HuH-7.5 (cell line): ENCODE data around the gene HSFX2.
"Not testable (repeated sequence)": the region's sequence is repeated elsewhere in the genome, so short reads cannot be mapped to it uniquely, and the experiment has no call there.

Experiments used
- DNase-seq: peaks from one replicate; pipeline ENCODE4 v3.0.0; 2011; ENCODE audit warnings: low spot score

The HSFX2 gene, protein sequence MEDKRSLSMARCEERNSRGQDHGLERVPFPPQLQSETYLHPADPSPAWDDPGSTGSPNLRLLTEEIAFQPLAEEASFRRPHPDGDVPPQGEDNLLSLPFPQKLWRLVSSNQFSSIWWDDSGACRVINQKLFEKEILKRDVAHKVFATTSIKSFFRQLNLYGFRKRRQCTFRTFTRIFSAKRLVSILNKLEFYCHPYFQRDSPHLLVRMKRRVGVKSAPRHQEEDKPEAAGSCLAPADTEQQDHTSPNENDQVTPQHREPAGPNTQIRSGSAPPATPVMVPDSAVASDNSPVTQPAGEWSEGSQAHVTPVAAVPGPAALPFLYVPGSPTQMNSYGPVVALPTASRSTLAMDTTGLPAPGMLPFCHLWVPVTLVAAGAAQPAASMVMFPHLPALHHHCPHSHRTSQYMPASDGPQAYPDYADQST

DNA sequence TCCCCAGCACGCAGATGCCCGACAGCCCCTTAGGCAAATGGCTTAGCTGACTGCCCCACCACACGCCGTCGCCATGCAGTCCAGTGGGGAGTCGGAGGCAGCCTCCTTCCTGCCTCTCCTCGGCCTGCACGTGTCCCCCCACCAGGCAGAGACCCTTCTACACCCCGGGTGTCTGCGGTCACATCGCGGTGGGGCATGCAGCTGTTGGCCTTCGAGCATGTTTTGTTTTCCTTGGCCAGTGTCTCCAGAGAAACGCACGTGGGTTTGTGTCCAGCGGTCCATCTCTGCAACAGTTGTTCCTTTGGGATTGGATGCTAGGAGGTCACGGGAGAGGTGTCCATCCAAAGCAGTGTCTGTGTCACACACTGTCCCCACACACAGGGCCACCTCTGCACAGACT is at the start of gene HSFX2:
Gene HSFX2, minus strand, starts transcription at position 101 of the 400 bp plus-strand sequence. CDS start 614 bp downstream, outside the sequence.
- not testable (repeated sequence) for DNase-seq

DNA sequence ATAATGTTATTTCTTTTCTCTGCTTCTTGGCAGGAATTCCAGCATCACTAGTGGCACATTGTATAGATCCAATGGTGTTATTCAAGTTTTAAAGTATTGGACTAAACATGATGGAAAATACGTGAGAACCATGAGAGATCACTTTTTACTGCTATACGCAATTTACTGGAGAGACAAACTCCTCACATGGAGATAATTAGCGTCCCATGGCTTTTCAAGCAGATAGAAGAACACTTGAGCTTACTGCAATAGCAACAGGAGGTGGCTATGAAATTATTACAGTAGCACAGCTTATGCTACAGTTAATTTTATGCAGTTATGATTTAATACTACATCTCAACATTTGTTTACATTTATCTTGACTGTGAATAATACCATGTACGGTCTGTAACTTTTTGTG is 48.4 kb upstream of the HSFX2 start:
- DNase-seq = no peak

DNA sequence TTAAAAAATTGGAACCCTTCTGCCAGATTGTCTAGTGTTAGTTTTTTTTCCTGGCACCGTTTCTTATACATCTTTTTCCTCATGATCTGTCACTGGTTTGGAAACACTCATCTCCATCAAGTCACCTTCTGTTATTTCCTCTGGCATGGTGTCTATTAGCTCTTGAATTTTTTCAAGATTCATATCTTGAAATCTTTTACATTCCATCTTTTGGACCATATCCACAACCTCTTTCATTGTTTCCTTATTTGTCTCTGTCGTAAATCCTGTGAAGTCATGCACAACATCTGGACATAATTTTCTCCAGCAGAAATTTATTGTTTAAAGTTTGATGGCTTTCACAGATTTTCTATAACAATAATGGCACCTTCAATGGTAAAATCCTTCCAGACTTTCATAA is 46.7 kb upstream of the HSFX2 start:
- no peak for DNase-seq

DNA sequence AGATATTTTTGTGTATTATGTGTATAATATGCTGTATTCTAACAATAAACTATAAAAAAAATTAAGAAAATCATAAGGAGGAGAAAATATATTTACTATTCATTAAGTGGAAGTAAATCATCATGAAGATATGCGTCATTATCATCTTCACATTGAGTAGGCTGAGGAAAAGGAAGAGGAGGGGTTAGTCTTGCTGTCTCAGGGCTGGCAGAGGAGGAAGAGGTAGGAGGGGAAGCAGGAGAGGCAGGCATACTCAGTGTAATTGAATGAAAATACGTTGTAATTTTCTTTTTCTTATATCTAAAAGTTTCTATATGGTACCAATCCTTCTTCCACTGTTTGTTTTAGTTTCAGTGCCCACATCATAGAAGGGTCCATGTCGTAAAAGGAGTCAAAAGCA is 46.3 kb upstream of the HSFX2 start:
- DNase-seq = no peak

DNA sequence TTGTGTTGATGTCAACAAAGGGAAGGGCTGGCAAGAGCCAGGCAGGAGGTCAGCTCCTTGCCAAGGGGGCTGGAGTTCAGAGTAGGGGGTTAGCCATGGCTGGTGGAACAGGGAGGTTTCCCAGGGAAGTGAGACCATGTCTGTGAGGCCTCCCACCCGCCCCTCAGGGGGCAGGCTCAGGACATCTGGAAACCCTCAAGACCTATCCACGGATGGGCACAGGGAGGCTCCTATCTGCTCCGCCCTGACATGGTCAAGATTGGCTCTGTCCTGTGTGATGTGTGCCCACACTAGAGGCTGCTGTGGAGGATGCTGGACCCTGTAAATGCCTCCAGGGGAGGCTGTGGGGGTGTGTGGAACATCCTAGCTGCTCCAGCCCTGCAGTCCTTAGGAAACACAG is 44.5 kb upstream of the HSFX2 start:
- DNase-seq = no peak

DNA sequence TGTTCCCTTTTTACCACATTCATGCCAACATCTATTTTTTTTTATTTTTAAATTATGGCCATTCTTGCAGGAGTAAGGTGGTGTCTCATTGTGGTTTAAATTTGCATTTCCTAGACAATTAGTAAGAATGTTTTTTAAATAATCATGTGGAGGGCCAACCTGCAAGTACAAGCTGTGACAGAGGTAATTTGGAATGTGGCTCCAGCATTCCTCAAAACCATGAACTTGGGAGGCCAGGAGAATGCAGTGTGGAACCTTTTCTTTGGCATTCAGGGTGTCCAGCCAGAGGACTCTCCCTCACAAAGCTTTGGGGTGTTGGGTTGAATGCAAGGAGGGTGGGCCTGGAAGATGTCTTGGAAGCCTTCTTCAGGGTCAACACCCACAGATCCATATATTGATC is 43.7 kb upstream of the HSFX2 start:
- no peak for DNase-seq

DNA sequence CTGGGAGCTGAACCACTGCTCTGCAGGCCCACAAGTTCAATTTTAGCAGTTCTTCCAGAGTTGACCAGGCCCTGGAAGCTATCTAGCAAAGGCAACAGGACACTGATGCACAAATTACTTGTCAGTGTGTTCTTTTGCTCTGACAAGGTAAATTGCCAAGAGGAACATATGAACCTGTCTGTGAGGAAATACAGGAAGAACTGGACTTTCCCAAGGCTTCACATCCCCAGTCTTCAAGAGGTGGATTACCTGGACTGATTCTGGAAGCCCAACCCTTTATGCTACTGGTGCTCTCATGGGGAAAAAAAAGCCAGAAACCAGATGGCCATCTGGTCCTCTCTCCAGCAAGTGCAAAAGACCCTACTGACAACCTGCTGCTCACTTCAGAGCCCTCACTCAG is 38.4 kb upstream of the HSFX2 start:
- no peak for DNase-seq

DNA sequence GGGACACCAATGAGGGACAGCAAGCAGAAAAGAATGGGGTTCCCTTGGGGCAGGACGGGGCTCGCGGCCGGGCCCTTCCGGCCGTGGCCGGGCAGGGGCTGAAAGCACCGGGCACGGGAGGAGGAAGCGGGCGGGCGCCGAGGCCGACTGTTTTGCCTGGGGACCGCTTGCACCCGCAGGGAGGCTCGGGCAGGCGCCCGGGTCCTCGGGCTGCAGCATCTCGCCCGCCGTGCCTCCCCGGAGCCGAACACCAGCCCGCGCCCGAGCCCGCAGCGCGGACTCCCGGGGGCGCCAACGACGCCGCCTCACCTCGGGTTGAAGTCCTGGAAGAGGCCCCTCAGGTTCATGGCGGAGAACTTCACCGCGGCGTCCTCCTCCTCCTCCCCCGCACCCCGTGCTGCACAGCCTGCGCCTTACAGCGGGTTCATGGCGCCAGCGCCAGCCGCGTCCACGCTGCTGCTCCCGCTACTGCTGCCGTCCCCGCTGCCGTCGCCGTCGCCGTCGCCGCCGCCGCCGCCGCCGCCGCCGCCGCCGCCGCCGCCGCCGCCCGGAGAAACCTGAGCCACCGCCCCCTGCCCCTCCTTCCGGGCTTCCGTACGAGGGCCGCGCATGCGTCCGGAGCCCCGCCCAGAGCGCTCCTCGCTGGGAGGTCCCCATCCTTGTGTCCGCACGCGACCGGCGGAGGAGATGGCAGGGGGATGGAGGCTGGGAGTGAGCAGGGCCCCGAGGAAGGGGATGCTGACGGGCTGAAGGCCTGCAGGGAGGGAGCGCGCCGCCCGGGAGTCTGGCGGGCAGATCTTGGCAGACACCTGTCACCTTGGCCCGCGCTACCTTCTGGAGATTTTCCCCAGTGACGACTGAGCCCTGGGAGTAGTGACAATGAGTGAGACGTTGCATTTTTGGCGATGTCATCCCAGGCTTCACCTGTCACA is 36.4 kb upstream of the HSFX2 start, which contains the start of gene TMEM185A:
Gene TMEM185A, minus strand, starts transcription at position 559 of the 932 bp plus-strand sequence. Its CDS starts 212 bp downstream, at position 347.
- peak; percentile 25 for DNase-seq

DNA sequence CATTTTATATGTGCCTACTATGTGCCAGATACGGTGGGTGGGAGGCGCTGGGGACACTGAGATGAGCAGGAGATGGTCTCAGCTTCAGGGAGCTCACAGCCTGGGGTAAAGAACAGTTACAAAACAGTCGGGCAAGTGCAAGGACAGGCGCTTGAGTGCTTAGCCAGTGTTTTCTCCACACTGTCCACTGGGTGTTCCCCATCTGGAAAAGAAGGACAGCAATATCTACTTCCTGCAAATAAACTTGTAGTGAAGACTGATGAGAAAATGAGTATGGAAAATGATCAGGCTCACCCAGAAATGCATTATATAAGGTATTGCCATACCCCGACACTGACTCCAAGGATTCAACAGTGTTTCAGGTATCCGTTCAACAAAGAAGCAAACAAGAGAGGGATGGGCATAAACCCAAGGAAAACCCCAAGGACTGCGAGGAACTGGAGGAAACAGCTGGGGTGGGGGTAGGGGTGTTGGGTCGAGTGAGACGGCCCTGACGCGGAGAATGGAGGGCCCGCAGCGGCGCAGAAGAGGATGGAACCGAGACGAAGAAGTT is 35.6 kb upstream of the HSFX2 start:
- peak; percentile 12 for DNase-seq

DNA sequence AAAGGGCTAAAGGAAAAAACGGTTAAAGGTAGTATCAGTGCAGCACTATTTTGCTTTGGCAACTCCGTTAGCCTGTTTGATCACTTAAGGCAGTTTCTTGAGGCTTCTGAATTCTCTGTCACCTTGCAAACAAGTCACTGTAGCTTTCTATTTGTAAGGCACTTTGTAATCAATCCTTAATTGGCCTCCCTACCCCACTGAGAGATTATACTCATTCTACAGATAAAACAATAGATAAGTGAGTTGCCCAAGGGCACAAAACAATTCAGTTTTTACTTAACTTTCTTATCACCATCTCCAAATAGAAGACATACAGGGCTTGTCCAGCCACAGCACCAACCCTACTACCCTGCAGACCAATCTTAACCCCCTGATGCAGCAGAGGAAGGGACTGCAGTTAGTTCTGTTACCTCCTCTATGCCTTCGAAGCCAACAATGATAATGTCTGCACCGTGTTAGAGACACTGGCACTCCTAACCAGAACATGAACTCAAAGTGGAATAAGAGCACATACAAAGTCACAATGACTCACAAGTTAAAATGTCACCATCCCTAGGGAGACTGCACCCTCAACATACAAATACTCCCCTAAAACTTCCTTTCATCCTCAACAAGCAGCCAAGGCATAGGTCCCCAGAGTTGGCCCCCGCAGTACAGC is 34.7 kb upstream of the HSFX2 start:
- DNase-seq = no peak

DNA sequence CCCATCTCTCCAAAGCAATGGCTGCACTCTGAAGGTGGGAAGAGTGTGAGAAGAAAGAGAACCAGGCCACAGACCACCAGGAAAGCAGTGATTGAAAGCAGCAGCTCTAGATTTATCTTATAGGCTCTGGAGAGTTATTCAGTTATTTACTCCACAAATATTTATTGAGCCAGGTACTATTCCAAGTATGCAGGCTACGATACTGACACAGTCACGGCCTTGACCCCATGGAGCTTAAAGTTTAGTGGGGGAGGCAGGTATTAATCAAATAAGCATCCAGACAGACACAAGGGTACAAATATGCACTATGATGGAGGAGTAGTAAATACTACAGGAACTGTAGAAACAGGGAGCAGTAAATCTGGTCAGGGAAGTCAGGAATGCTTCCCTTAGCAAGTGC is 33.7 kb upstream of the HSFX2 start:
- DNase-seq = no peak

DNA sequence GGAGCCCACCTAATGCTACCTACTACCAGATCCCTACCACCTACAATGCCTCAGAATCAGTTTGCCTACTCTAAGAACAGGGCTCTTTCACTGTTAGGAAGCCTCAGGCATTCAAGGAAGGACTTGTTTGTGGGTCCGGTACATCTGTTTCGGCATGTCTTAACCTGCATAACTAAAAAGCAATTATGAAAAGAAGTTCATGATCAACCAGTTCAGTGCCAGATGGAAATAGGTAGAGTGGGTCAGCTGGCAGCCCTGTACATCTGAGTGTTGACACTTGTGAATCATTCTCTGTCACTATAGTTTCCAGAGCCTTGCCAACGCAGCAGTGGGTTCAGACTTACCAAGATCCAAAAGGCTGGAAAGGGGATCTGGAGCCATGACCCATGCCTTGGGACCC is 33.2 kb upstream of the HSFX2 start:
- DNase-seq = no peak

DNA sequence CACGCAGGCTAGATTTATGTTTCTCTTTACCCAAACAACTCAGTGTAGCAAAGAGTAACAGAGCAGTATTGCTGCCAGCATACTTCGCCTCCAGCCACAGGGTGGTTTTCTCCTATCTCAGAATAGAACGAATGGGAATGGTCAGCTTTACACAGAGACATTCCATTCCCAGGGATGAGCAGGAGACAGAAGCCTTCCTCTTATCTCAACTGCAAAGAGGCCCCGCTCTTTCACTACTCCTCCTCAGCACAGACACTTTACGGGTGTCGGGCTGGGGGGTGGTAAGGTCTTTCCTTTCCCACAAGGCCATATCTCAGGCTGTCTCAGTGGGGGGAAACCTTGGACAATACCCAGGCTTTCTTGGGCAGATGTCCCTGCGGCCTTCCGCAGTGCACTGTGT is 31.7 kb upstream of the HSFX2 start:
- not testable (repeated sequence) for DNase-seq

DNA sequence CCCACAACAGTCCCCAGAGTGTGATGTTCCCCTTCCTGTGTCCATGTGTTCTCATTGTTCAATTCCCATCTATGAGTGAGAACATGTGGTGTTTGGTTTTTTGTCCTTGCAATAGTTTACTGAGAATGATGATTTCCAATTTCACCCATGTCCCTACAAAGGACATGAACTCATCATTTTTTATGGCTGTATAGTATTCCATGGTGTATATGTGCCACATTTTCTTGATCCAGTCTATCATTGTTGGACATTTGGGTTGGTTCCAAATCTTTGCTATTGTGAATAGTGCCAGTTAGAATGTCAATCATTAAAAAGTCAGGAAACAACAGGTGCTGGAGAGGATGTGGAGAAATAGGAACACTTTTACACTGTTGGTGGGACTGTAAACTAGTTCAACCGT is 24.5 kb upstream of the HSFX2 start:
- DNase-seq = not testable (repeated sequence)

DNA sequence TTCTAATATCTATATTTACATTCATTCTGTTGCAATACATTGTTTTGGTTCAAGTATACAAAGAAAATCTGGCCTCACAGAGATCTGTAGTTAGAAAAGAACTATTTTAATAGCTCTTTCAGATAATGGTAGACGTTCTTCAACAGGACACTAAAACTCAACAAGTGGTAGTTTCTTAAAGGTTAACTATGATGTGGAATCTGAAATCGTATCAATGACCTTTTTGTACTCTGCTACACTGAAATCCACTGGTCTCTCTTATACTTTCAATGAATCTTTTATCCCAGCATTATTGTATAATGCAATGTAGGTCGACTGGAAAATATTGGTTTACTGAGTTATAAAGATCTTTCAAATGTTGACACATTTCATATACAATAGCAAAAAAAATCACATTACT is 23.8 kb upstream of the HSFX2 start:
- DNase-seq = no peak

DNA sequence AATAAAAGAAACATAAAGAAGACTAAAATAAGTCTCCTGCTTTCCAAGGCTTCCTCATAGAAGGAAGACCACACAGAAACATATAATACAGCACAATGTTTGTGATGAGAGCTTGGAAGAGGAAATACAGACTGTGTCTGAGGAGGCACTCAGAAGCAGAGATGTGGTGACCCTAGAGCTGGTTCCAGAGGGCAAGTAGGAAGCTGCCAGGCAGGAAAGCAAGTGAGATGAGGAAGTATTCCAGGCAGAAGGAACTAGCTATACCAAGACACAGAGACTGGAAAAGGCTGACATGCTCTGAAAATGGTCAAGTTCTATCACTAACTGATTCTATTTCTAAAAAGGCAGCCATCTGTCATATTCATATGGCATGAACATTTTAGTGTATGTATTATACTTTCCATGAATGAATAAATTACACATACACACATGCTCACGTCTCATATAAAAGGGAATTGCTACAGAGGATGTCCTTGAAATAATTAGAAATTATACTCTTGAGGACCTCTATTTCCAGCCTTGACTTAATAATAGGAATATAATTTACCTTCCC is 16.6 kb upstream of the HSFX2 start:
- DNase-seq = no peak

DNA sequence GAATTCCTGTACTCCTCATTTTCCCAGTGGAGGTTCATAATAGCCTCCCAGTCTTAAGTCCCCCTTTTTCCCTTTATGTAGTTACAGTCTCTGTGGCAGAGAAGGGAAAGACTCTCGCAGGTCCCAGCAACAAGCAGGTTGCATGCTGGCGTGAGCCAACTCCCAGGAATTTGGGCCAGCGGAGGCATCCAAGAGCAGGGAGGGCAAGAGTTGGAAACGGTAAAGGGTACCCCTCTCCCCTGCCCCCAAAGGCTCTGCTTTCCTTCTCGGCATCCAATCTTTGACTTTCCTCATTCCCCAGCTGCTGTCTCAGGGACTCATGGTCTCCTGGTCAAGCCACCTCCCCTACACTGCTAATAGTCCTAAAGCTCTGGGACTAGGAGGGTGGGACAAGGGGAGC is 15.4 kb upstream of the HSFX2 start:
- no peak for DNase-seq

DNA sequence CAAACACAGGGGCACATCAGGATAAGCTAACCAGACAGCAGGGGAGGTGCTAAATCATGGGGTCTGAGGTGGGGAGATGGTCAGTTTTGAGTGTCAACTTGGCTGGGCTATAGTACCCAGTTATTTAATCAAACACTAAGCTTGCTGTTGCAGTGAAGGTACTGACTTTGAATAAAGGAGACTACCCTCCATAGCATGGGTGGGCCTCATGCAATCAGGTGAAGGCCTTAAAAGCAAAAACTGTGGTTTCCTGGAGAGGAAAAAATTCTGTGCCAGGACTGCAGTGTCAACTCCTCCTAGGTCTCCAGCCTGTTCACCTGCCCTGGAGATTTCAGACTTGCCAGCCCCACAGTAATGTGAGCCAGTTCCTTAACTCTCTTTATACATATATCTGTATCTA is 12.6 kb upstream of the HSFX2 start:
- DNase-seq = no peak

DNA sequence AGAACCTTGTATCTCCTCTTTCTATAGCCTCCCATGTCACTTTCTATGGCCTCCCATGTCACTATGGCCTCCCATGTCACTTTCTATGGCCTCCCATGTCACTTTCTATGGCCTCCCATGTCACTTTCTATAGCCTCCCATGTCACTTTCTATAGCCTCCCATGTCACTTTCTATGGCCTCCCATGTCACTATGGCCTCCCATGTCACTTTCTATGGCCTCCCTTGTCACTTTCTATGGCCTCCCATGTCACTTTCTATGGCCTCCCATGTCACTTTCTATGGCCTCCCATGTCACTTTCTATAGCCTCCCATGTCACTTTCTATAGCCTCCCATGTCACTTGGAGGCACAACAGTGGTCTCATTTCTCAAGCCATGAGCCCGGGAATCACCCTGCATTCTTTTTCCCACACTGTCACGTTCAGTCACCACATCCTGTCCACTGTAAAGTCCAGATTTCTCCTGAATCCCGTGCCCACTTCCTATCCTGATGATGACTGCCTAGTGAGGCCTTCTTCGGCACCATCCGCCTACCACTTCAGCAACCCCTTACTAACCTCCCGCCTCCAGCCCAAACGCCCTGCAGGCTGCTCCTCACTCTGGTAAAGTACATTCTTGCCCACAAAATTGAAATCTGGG is 10.3 kb upstream of the HSFX2 start:
- not testable (repeated sequence) for DNase-seq

DNA sequence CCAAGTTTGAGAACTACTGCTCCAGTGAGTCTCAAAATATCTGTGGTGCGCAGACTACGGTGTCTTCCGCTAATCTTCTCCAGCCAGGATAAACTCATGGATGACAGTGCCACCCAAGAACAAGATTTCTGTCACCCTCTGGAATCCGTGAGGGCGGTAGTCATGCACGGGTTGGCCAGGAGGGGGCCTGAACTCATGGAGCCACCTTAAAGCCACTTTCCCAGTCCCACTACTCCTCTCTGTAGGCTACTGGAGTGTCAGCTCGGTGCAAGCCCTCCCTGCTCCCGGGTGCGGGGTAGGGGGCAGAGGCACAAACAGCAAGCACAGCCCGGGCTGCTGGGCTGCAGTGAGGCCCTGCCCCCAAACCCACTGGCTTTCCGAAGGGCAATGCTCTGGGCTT is 3.5 kb upstream of the HSFX2 start:
- DNase-seq = not testable (repeated sequence)

DNA sequence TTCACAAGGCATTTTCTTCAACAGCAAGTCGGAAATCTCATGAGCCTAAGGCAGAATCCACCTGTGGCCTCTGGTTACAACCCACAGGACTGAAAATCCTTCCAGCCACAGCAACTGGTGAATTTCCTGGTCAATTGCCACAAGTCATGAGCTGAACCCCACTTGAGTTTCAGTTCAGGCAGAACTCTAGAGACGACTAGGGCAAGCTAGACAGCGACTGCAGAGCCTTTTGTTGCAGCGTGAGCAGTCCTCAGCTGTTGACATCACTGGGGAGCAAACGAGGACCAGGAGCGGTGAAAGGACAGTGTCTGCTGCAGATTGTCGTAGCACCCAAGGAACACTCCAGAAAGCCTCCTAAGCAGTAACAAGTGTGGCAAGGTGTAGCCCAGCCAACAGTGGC is 829 bp upstream of the HSFX2 start:
- not testable (repeated sequence) for DNase-seq
